B cell (primary cell): Measurements from ENCODE around the gene EVX1. TPM values are rescaled to one million over a fixed set of nuclear protein-coding genes. Genes with fewer than 3 reads are reported as not detected.

ENCODE experiments used
- ATAC-seq: fragments of 200-7000 bp; cut with Tn5 transposase; one replicate; pipeline ENCODE4 v1.10.0; 2021; ENCODE audit warnings: low read depth, mild to moderate bottlenecking, moderate number of reproducible peaks, moderate library complexity
- CTCF ChIA-PET: fragments of 350-600 bp; sonication (Branson Sonifier 250); formaldehyde crosslinking; loops from one replicate; lab custom pipeline; 2021; ENCODE audit warnings: antibody characterized with exemption, inconsistent platforms; lab: Charles Lee
- POLR2A ChIA-PET: fragments of 350-600 bp; sonication (Branson Sonifier 250); formaldehyde crosslinking; loops from one replicate; lab custom pipeline; 2021; ENCODE audit warnings: antibody characterized with exemption; lab: Charles Lee
- DNase-seq: peaks from one replicate; pipeline ENCODE4 v3.0.0; 2013
- H2AFZ ChIP-seq: 2 replicates; pipeline ENCODE4 v1.6.1; 2012; ENCODE audit warnings: mild to moderate bottlenecking, low read depth, low read length; ENCODE audit not compliant: insufficient read depth, poor library complexity, severe bottlenecking
- H3K27ac ChIP-seq, 2 donors: 1 replicate in 1 of 2; 2 replicates in 1 of 2; pipeline ENCODE4 v1.5.1; 2012 to 2013; ENCODE audit warnings: low read length in 2 of 2, mild to moderate bottlenecking in 2 of 2, moderate library complexity in 1 of 2
- H3K27me3 ChIP-seq, 4 experiments: fragments of 200-600 bp in 1 of 4; sonication (generic) in 1 of 4; replicated peaks in 1 of 4; 1 replicate in 2 of 4; 2 replicates in 2 of 4; pipeline versions ENCODE4 v1.6.1 to v1.7.0; 2013 to 2016; ENCODE audit warnings: low read length in 3 of 4, mild to moderate bottlenecking in 2 of 4, mixed read lengths in 1 of 4, moderate library complexity in 1 of 4; ENCODE audit not compliant: insufficient read depth in 4 of 4, control insufficient read depth in 3 of 4; ENCODE audit errors: control extremely low read depth in 1 of 4
- H3K36me3 ChIP-seq, 2 experiments: replicated peaks in 1 of 2; 1 replicate in 1 of 2; 2 replicates in 1 of 2; pipeline versions ENCODE4 v1.6.1 to v1.7.1; 2013; ENCODE audit warnings: low read length in 1 of 2; ENCODE audit not compliant: insufficient read depth in 2 of 2, control insufficient read depth in 1 of 2; ENCODE audit errors: control extremely low read depth in 1 of 2, extremely low read depth in 1 of 2
- H3K4me1 ChIP-seq, 2 donors: fragments of 200-600 bp in 1 of 2; sonication (generic) in 1 of 2; 1 replicate in 1 of 2; 2 replicates in 1 of 2; pipeline versions ENCODE4 v1.5.1 to v1.6.1; 2013 to 2017; ENCODE audit warnings: low read length in 2 of 2; ENCODE audit not compliant: control insufficient read depth in 2 of 2, insufficient read depth in 2 of 2
- H3K4me2 ChIP-seq: replicated peaks from 2 replicates; pipeline ENCODE3; 2012; ENCODE audit warnings: mild to moderate bottlenecking, low read depth, low read length; ENCODE audit not compliant: poor library complexity, severe bottlenecking
- H3K4me3 ChIP-seq, 5 experiments: fragments of 200-600 bp in 1 of 5; sonication (generic) in 1 of 5; 1 replicate in 3 of 5; 2 replicates in 2 of 5; pipeline versions ENCODE4 v1.5.1 to v1.7.0; 2011 to 2016; ENCODE audit warnings: low read length in 4 of 5, mild to moderate bottlenecking in 4 of 5, low read depth in 2 of 5, control low read depth in 1 of 5, moderate library complexity in 1 of 5; ENCODE audit not compliant: insufficient read depth in 1 of 5; ENCODE audit errors: control extremely low read depth in 1 of 5, extremely low read depth in 1 of 5
- H3K79me2 ChIP-seq: fragments of 200-600 bp; sonication (generic); one replicate; pipeline ENCODE4 v1.6.0; 2016; ENCODE audit warnings: low read length; ENCODE audit not compliant: control insufficient read depth, insufficient read depth
- H3K9ac ChIP-seq: fragments of 200-600 bp; sonication (generic); 2 replicates; pipeline ENCODE4 v1.6.1; 2017; ENCODE audit warnings: mild to moderate bottlenecking, low read length, moderate library complexity
- H3K9me3 ChIP-seq, 3 donors: one replicate each; pipeline versions ENCODE4 v1.6.1 to v1.7.1; 2013; ENCODE audit warnings: low read length in 2 of 3; ENCODE audit not compliant: control insufficient read depth in 2 of 3, insufficient read depth in 1 of 3; ENCODE audit errors: control extremely low read depth in 1 of 3
- H4K20me1 ChIP-seq: 2 replicates; pipeline ENCODE4 v1.6.0; 2012; ENCODE audit warnings: mild to moderate bottlenecking, low read length; ENCODE audit not compliant: insufficient read depth, control insufficient read depth, poor library complexity, severe bottlenecking
- H3K27ac Mint-ChIP-seq: one replicate; pipeline ENCODE4 v1.8.0; 2021; ENCODE audit warnings: mixed read lengths
- H3K27me3 Mint-ChIP-seq: one replicate; pipeline ENCODE4 v1.8.0; 2021; ENCODE audit warnings: mixed read lengths
- H3K4me1 Mint-ChIP-seq: one replicate; pipeline ENCODE4 v1.8.0; 2021; ENCODE audit warnings: mixed read lengths
- H3K4me3 Mint-ChIP-seq: one replicate; pipeline ENCODE4 v1.8.0; 2021; ENCODE audit warnings: mixed read lengths
- H3K9me3 Mint-ChIP-seq: one replicate; pipeline ENCODE4 v1.8.0; 2022; ENCODE audit warnings: mixed read lengths; ENCODE audit not compliant: insufficient read depth
- CTCF ChIP-seq: fragments of 200-600 bp; IDR thresholded peaks from one replicate; pipeline ENCODE4 v1.8.0; 2022; ENCODE audit warnings: antibody characterized with exemption, mild to moderate bottlenecking
- EZH2 ChIP-seq: IDR thresholded peaks from 2 replicates; pipeline ENCODE4 v1.6.1; 2012; ENCODE audit warnings: borderline replicate concordance, low read depth, mild to moderate bottlenecking, moderate library complexity, low read length; ENCODE audit not compliant: insufficient read depth, poor library complexity, severe bottlenecking
- WGBS: methylation state at CpG from one replicate; pipeline ENCODE4 v1.1.5; 2013; ENCODE audit warnings: missing lambda C conversion rate; ENCODE audit not compliant: insufficient coverage; 5-methylcytosine and 5-hydroxymethylcytosine counted together
- intact Hi-C: fragments of 100-400 bp; cut with micrococcal nuclease; formaldehyde crosslinking; loops from one replicate; pipeline ENCODE4 v1.10.0; 2022
- polyA plus RNA-seq: library from polyadenylated mRNA; depleted of rRNA; stranded (reverse); fragments of >200 nt; gene quantifications from 2 replicates; pipeline ENCODE4 v1.2.3, GENCODE V29; 2012
- total RNA-seq, 2 donors: library from RNA; stranded (reverse); fragments of 120-200 nt in 1 of 2; gene quantifications; 1 replicate in 1 of 2; 2 replicates in 1 of 2; pipeline versions ENCODE4 v1.2.3 to v1.2.4, GENCODE V29; 2013 to 2022

Gene EVX1
- total and polyA plus RNA-seq, 2 donors (not counting 1 experiment from before 2014, with no cell fraction given), result not detected

GRCh38 chr7:27271384-27271783 lies 28.8 kb downstream of the EVX1 start:
- peaks cover 10% of the 10 kb centered on the region for H3K9me3 Mint-ChIP-seq
- Histone ChIP-seq H3K4me2 (no peak overlapping the region), H3K27me3 (peaks cover 0 to 3% (median 0%) of the 10 kb centered on the region in 4 experiments), H3K4me3 (no peak overlapping the region), H3K27ac (no peak overlapping the region), H3K9ac (no peak overlapping the region), H2AFZ (no peak overlapping the region), H3K79me2 (no peaks in the 10 kb centered on the region), H3K36me3 (no peaks in the 10 kb centered on the region), H4K20me1 (no peaks in the 10 kb centered on the region), H3K9me3 (peaks cover 2 to 26% (median 5%) of the 10 kb centered on the region in 3 donors), H3K4me1 (no peaks in the 10 kb centered on the region)
- H3K4me1 Mint-ChIP-seq, result no peaks in the 10 kb centered on the region
- no peak overlapping the region for H3K27ac Mint-ChIP-seq
- H3K4me3 Mint-ChIP-seq, result no peak overlapping the region
- TF ChIP-seq CTCF (no peak), EZH2 (no peak)
- ATAC-seq (no peak), DNase-seq (no peak)
- POLR2A ChIA-PET, result no interaction called here
- no CpG with 5 or more reads among the region's 1 CpG for WGBS
- H3K27me3 Mint-ChIP-seq, result peaks cover 16% of the 10 kb centered on the region
- CTCF ChIA-PET, result no interaction called here
- intact Hi-C loops, result no loop called here

GRCh38 chr7:27277628-27278027 lies 35.0 kb downstream of the EVX1 start:
- no peak for ATAC-seq
- ChIA-PET CTCF (no interaction called here), POLR2A (no interaction called here)
- Mint-ChIP-seq H3K4me3 (no peak overlapping the region), H3K4me1 (no peaks in the 10 kb centered on the region), H3K9me3 (peaks cover 8% of the 10 kb centered on the region), H3K27ac (no peak overlapping the region), H3K27me3 (peaks cover 6% of the 10 kb centered on the region)
- WGBS, result 94% methylated on average over 2 of the region's 2 CpGs
- no peak overlapping the region for H3K4me3 ChIP-seq
- H3K9me3 ChIP-seq, result peaks cover 0 to 10% (median 0%) of the 10 kb centered on the region in 3 donors
- no peak for DNase-seq
- TF ChIP-seq EZH2 (no peak), CTCF (no peak)
- intact Hi-C loops, result no loop called here
- no peak overlapping the region for H3K9ac ChIP-seq
- no peak overlapping the region for H3K4me2 ChIP-seq
- H3K36me3 ChIP-seq, result no peaks in the 10 kb centered on the region
- no peaks in the 10 kb centered on the region for H3K4me1 ChIP-seq
- no peak overlapping the region for H3K27ac ChIP-seq
- no peaks in the 10 kb centered on the region for H4K20me1 ChIP-seq
- no peak overlapping the region for H2AFZ ChIP-seq
- no peaks in the 10 kb centered on the region for H3K79me2 ChIP-seq
- peaks cover 0 to 3% (median 0%) of the 10 kb centered on the region in 4 experiments for H3K27me3 ChIP-seq
